HepG2 (cell line): ENCODE data around the gene BPIFA1. TPM values are rescaled to one million over a fixed set of nuclear protein-coding genes. Genes with fewer than 3 reads are reported as not detected.

Experiments
- ARNT ChIP-seq: fragments of 450-650 bp; IDR thresholded peaks from 2 replicates; pipeline ENCODE4 v1.6.1; 2017
- HNRNPK ChIP-seq: fragments of 200-400 bp; formaldehyde crosslinking; IDR thresholded peaks from 2 replicates; pipeline ENCODE4 v1.6.1; 2018; ENCODE audit warnings: low read length, low read depth, moderate library complexity, mild to moderate bottlenecking; ENCODE audit not compliant: poor library complexity, severe bottlenecking
- IRX3 ChIP-seq: sonication (generic); formaldehyde crosslinking; IDR thresholded peaks from 2 replicates; pipeline ENCODE4 v1.8.1; 2023; ENCODE audit warnings: mild to moderate bottlenecking, low read depth, missing genetic modification reagents, borderline replicate concordance
- SAFB2 ChIP-seq: sonication (generic); formaldehyde crosslinking; IDR thresholded peaks from 2 replicates; pipeline ENCODE4 v1.5.1; 2020; ENCODE audit warnings: missing genetic modification reagents, low read depth, mild to moderate bottlenecking, borderline replicate concordance
- TMF1 ChIP-seq: sonication (generic); formaldehyde crosslinking; IDR thresholded peaks from 2 replicates; pipeline ENCODE4 v1.8.1; 2022; ENCODE audit warnings: low read depth, missing genetic modification reagents
- ZNF121 ChIP-seq: sonication (generic); formaldehyde crosslinking; IDR thresholded peaks from 2 replicates; pipeline ENCODE4 v1.5.0; 2020; ENCODE audit warnings: mild to moderate bottlenecking, missing genetic modification reagents
- ZNF124 ChIP-seq: sonication (generic); formaldehyde crosslinking; IDR thresholded peaks from 2 replicates; pipeline ENCODE4 v1.4.0; 2020; ENCODE audit warnings: missing genetic modification reagents
- ZNF143 ChIP-seq: sonication (generic); formaldehyde crosslinking; IDR thresholded peaks from 2 replicates; pipeline ENCODE4 v1.4.0; 2020; ENCODE audit warnings: missing genetic modification reagents
- ZNF235 ChIP-seq: sonication (generic); formaldehyde crosslinking; IDR thresholded peaks from 2 replicates; pipeline ENCODE4 v1.8.1; 2023; ENCODE audit warnings: mild to moderate bottlenecking, missing genetic modification reagents, borderline replicate concordance
- ZNF333 ChIP-seq: sonication (generic); formaldehyde crosslinking; IDR thresholded peaks from 2 replicates; pipeline ENCODE4 v1.4.0; 2020; ENCODE audit warnings: mild to moderate bottlenecking, missing genetic modification reagents, borderline replicate concordance
- polyA plus RNA-seq, 8 experiments: library from polyadenylated mRNA; depleted of rRNA in 3 of 8; stranded (reverse) in 7 of 8; unstranded in 1 of 8; fragments of >200 nt; fragmentation: Illumina TruSeq in 4 of 8; extraction: Trizol in 4 of 8; gene quantifications; 2 replicates each; pipeline versions ENCODE4 v1.2.1 to v1.2.3, GENCODE V29; 2011 to 2016; ENCODE audit warnings: low read depth in 4 of 8, missing spikeins in 1 of 8, mixed read lengths in 1 of 8; ENCODE audit not compliant: insufficient read depth in 1 of 8
- total RNA-seq, 5 experiments: library from RNA; depleted of rRNA; stranded (reverse); fragments of >200 nt; fragmentation: Illumina TruSeq; extraction: Trizol; gene quantifications; 2 replicates each; pipeline ENCODE4 v1.2.3, GENCODE V29; 2016; ENCODE audit warnings: low read depth in 1 of 5
- TF ChIP-seq, protein P1 (sequence below): fragments of 450-650 bp; IDR thresholded peaks from 2 replicates; pipeline ENCODE4 v1.6.1; 2017; ENCODE audit warnings: mild to moderate bottlenecking
- TF ChIP-seq, protein P2 (sequence below), 2 experiments: sonication (generic) in 1 of 2; formaldehyde crosslinking in 1 of 2; IDR thresholded peaks; 2 replicates each; pipeline versions ENCODE4 v1.6.1 to v1.9.0; 2014 to 2022; ENCODE audit warnings: antibody characterized with exemption in 1 of 2, borderline replicate concordance in 1 of 2, inconsistent platforms in 1 of 2, low read depth in 1 of 2, missing genetic modification reagents in 1 of 2
- TF ChIP-seq, protein P3 (sequence below): sonication (generic); formaldehyde crosslinking; conservative IDR thresholded peaks from 2 replicates; pipeline ENCODE4 v1.4.0; 2020; ENCODE audit warnings: missing genetic modification reagents
- TF ChIP-seq, protein P4 (sequence below): sonication (generic); formaldehyde crosslinking; IDR thresholded peaks from 2 replicates; pipeline ENCODE4 v1.4.0; 2020; ENCODE audit warnings: missing genetic modification reagents, mild to moderate bottlenecking, borderline replicate concordance

The BPIFA1 gene
- total and polyA plus RNA-seq, 2 of the 13 experiments (the other 11 are each of a cell fraction or from before 2014, with no cell fraction given) = not detected

DNA sequence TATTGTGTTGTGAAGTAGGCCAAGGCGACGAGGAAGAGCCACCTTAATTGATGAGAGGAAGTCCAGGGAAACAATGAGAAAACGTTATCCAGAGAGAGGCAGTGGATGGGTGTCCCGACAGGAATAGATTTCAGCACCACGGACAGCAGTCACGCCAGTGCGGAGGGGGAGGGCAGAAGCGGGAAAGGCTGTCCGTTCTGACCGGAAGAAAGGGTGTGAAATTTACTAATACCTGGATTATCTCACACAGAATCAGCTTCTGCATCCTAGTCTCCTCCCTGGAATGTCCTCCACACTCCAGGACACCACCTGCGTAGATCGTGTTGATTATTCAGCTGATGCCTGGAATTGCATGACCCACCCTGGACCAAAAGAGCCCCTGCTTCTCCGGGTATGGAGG, 26.0 kb upstream of the BPIFA1 start (continued):
- TF ChIP-seq ZNF235 (CRISPR knock-in tag) = peak; percentile 81; the same call in 1 of the 2 replicates
- peak; percentile 97 for TF ChIP-seq TMF1 (CRISPR knock-in tag)
- TF ChIP-seq, protein P1, sequence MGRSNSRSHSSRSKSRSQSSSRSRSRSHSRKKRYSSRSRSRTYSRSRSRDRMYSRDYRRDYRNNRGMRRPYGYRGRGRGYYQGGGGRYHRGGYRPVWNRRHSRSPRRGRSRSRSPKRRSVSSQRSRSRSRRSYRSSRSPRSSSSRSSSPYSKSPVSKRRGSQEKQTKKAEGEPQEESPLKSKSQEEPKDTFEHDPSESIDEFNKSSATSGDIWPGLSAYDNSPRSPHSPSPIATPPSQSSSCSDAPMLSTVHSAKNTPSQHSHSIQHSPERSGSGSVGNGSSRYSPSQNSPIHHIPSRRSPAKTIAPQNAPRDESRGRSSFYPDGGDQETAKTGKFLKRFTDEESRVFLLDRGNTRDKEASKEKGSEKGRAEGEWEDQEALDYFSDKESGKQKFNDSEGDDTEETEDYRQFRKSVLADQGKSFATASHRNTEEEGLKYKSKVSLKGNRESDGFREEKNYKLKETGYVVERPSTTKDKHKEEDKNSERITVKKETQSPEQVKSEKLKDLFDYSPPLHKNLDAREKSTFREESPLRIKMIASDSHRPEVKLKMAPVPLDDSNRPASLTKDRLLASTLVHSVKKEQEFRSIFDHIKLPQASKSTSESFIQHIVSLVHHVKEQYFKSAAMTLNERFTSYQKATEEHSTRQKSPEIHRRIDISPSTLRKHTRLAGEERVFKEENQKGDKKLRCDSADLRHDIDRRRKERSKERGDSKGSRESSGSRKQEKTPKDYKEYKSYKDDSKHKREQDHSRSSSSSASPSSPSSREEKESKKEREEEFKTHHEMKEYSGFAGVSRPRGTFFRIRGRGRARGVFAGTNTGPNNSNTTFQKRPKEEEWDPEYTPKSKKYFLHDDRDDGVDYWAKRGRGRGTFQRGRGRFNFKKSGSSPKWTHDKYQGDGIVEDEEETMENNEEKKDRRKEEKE = no peak
- TF ChIP-seq, protein P2, sequence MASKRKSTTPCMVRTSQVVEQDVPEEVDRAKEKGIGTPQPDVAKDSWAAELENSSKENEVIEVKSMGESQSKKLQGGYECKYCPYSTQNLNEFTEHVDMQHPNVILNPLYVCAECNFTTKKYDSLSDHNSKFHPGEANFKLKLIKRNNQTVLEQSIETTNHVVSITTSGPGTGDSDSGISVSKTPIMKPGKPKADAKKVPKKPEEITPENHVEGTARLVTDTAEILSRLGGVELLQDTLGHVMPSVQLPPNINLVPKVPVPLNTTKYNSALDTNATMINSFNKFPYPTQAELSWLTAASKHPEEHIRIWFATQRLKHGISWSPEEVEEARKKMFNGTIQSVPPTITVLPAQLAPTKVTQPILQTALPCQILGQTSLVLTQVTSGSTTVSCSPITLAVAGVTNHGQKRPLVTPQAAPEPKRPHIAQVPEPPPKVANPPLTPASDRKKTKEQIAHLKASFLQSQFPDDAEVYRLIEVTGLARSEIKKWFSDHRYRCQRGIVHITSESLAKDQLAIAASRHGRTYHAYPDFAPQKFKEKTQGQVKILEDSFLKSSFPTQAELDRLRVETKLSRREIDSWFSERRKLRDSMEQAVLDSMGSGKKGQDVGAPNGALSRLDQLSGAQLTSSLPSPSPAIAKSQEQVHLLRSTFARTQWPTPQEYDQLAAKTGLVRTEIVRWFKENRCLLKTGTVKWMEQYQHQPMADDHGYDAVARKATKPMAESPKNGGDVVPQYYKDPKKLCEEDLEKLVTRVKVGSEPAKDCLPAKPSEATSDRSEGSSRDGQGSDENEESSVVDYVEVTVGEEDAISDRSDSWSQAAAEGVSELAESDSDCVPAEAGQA (IDR thresholded peaks at IDR 0.05; ENCODE audit: low read depth) = no peak
- TF ChIP-seq, protein P2 (CRISPR knock-in tag; IDR thresholded peaks at IDR 0.05; ENCODE audit: borderline replicate concordance) = peak; percentile 97
- TF ChIP-seq ZNF333 (CRISPR knock-in tag) = peak; percentile 59; the same call in 1 of the 2 replicates
- TF ChIP-seq SAFB2 (CRISPR knock-in tag) = peak; percentile 83; the same call in 1 of the 2 replicates
- peak; percentile 99 for TF ChIP-seq ZNF124 (CRISPR knock-in tag)
- TF ChIP-seq, protein P3, sequence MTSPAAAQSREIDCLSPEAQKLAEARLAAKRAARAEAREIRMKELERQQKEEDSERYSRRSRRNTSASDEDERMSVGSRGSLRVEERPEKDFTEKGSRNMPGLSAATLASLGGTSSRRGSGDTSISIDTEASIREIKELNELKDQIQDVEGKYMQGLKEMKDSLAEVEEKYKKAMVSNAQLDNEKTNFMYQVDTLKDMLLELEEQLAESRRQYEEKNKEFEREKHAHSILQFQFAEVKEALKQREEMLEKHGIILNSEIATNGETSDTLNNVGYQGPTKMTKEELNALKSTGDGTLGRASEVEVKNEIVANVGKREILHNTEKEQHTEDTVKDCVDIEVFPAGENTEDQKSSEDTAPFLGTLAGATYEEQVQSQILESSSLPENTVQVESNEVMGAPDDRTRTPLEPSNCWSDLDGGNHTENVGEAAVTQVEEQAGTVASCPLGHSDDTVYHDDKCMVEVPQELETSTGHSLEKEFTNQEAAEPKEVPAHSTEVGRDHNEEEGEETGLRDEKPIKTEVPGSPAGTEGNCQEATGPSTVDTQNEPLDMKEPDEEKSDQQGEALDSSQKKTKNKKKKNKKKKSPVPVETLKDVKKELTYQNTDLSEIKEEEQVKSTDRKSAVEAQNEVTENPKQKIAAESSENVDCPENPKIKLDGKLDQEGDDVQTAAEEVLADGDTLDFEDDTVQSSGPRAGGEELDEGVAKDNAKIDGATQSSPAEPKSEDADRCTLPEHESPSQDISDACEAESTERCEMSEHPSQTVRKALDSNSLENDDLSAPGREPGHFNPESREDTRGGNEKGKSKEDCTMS (CRISPR knock-in tag) = peak; percentile 97
- TF ChIP-seq ZNF121 (CRISPR knock-in tag) = no peak
- TF ChIP-seq, protein P4, sequence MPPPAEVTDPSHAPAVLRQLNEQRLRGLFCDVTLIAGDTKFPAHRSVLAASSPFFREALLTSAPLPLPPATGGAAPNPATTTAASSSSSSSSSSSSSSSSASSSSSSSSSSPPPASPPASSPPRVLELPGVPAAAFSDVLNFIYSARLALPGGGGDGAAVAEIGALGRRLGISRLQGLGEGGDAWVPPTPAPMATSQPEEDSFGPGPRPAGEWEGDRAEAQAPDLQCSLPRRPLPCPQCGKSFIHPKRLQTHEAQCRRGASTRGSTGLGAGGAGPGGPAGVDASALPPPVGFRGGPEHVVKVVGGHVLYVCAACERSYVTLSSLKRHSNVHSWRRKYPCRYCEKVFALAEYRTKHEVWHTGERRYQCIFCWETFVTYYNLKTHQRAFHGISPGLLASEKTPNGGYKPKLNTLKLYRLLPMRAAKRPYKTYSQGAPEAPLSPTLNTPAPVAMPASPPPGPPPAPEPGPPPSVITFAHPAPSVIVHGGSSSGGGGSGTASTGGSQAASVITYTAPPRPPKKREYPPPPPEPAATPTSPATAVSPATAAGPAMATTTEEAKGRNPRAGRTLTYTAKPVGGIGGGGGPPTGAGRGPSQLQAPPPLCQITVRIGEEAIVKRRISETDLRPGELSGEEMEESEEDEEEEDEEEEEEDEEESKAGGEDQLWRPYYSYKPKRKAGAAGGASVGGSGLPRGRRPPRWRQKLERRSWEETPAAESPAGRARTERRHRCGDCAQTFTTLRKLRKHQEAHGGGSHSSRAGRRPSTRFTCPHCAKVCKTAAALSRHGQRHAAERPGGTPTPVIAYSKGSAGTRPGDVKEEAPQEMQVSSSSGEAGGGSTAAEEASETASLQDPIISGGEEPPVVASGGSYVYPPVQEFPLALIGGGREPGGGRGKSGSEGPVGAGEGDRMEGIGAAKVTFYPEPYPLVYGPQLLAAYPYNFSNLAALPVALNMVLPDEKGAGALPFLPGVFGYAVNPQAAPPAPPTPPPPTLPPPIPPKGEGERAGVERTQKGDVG (CRISPR knock-in tag) = no peak
- TF ChIP-seq ARNT = no peak
- peak; percentile 50; the same call in 1 of the 2 replicates for TF ChIP-seq ZNF143 (CRISPR knock-in tag)
- no peak for TF ChIP-seq HNRNPK
- peak; percentile 95; the same call in 1 of the 2 replicates for TF ChIP-seq IRX3 (CRISPR knock-in tag)
